NCI-H345 treated with DMSO at 0.1 percent for 48 hours (cell line): ENCODE measurements around the gene EGFL8.
"Not testable (repeated sequence)": the region's sequence is repeated elsewhere in the genome, so short reads cannot be mapped to it uniquely, and the experiment has no call there.

Source experiments
- DNase-seq: peaks from one replicate; lab custom pipeline; 2025; ENCODE audit not compliant: unreplicated experiment; lab: John Stamatoyannopoulos, UW

Gene EGFL8

GRCh38 chr6:32164295-32164694, at the start of gene EGFL8:
Gene EGFL8, plus strand, starts transcription at chr6:32164595. Its CDS starts 1,571 bp downstream, at chr6:32166166.
- DNase-seq = no peak

GRCh38 chr6:32114796-32115195, 49.6 kb upstream of the EGFL8 start:
- DNase-seq = no peak

GRCh38 chr6:32115623-32116022, 48.8 kb upstream of the EGFL8 start:
- DNase-seq = no peak

GRCh38 chr6:32116674-32117073, 47.7 kb upstream of the EGFL8 start:
- no peak for DNase-seq

GRCh38 chr6:32117461-32117860, 46.9 kb upstream of the EGFL8 start:
- DNase-seq = no peak

- DNase-seq = peak; percentile 30
Measured at GRCh38 chr6:32118782-32119628, 45.4 kb upstream of the EGFL8 start.

- DNase-seq = no peak
Measured at GRCh38 chr6:32120573-32121059, 43.8 kb upstream of the EGFL8 start.

GRCh38 chr6:32123681-32124080, 40.7 kb upstream of the EGFL8 start:
- DNase-seq = no peak

GRCh38 chr6:32126880-32127279, 37.5 kb upstream of the EGFL8 start:
- no peak for DNase-seq

- DNase-seq = no peak
Measured at GRCh38 chr6:32127409-32127716, 37.0 kb upstream of the EGFL8 start.

GRCh38 chr6:32127717-32128592, 36.4 kb upstream of the EGFL8 start, which contains the start of gene ATF6B:
Gene ATF6B, minus strand, starts transcription at chr6:32128246. Its CDS starts 39 bp downstream, at chr6:32128207.
- peak; percentile 99 for DNase-seq

GRCh38 chr6:32128751-32129296, 35.6 kb upstream of the EGFL8 start:
- no peak for DNase-seq

- DNase-seq = no peak
Measured at GRCh38 chr6:32129297-32130088, 34.9 kb upstream of the EGFL8 start.

GRCh38 chr6:32131439-32131948, 32.9 kb upstream of the EGFL8 start:
- no peak for DNase-seq

GRCh38 chr6:32132110-32132509, 32.3 kb upstream of the EGFL8 start:
- no peak for DNase-seq

GRCh38 chr6:32133786-32134185, 30.6 kb upstream of the EGFL8 start:
- DNase-seq = no peak

GRCh38 chr6:32137454-32137853, 26.9 kb upstream of the EGFL8 start:
- no peak for DNase-seq

GRCh38 chr6:32139590-32139989, 24.8 kb upstream of the EGFL8 start:
- DNase-seq = no peak

- DNase-seq = no peak
Measured at GRCh38 chr6:32140420-32141046, 23.9 kb upstream of the EGFL8 start.

GRCh38 chr6:32144238-32144637, 20.2 kb upstream of the EGFL8 start:
- DNase-seq = not testable (repeated sequence)
